Measurements from ENCODE around the gene CDV3.

The CDV3 gene

DNA sequence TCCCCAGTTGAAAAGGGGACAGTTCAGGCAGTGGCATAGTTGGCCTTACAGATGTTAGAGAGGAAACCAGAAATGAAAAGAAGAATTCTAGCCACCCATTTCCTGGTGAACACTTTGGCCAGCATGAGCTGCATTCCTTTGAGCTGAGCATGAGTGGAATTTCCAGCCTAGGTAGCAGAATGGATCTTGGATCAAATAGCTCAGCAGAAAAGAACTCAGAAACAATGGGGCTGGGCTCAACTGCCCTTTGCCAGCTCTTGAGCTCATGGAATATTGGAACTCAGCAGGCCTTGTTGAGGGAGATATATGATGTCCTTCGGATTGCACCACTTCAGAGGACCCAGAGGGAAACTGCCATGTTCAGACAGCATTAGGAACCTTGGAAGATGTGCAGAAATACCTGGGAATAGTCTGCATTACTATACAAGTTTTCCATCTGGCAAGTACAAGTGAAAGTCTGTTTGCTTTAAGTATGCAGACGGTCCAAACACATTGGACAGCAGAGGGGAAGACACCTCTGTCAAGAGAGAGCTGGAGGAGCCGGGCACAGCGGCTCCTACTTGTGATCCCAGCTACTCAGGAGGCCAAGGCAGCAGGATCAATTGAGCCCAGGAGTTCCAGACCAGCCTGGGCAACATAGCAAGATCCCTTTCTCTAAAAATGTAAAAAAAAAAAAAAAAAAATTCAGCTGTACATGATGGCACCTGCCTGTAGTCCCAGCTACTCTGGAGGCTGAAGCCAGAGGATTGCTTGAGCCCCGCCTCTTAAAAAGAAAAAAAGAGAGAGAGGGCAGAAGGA is 3.1 kb upstream of the CDV3 start:
- DNase-seq: no peak

DNA sequence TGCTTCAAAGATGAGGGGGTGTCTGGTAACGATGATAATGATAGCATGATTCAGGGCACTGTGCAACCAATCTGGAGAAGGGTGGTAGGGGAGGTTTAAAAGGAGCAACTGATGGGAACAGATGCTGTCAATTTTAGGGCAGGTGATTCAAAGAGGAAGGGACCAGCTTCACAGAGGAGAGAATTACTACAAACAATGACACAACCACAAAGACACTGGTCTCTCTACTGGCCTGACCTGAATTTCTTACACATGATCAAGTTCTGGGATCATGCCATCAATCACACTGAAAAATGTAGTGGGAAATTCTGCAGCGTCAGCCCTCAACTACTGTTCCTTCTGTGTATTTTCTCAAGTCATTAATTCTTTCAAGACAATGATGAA is 2.6 kb upstream of the CDV3 start:
- DNase-seq: no peak

DNA sequence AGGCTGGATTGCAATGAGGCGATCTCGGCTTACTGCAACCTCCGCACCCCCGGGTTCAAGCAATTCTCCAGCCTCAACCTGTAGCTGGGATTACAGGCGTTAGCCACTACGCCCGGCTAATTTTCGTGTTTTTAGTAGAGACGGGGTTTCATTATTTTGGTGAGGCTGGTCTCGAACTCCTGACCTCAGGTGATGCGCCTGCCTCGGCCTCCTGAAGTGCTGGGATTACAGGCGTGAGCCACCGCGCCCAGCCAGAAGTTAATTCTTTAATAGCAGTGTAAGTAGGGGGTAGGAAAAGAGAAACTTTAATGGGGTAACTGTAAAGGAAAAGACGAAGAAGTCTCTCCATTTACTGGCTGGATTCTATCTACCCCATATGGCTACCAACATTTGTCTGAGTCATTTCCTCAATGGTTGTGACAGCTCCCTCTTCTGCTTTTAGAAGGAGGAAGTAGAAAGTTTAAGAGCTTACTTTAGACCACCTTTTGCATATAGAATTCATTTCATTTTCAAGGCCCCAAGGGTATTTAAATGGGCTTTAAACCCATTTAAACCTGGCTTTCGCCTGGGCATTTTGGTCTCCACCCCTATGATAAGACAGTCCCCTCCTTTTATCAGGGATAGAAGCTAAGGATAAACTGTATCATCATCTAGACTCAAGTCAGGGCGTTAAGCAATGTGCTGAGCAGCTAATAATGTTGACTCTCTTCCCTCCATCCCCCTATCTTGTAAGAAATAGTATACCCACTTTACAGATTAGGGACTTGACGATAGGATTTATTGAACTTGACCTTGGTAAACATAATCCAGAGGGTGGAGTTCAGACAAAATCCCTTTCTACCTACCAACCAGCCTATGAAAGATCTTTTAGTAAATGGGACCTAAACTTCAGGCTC is 1.1 kb upstream of the CDV3 start:
- DNase-seq: no peak

DNA sequence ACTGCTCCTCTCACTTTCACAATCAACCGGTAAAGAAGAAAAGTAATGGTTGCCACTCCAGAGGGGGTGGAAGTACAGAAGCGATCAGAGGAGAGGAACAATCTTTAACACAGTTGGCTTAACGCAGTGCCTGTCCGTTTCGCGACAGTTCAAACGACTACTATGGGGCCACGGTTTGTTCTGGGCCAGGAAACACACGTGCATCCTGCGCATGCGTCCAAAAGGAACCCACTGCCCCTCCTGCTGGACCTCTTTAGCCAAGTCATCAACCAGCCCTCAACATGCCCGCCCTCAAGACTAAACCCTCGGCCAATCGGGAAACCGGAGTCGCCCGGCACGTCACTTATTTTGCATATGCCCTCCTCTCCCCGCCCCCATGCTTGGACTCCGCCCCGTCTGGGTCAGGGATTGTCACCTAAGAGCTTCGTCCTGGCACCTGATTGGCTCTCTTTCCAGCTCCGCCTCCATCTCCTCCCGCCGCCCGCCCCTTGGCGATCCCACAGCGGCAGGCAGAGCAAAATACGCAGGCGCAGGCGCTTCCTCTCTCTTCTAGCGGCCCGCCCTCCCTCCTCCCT is 345 bp upstream of the CDV3 start:
- peak; percentile 100 for DNase-seq

DNA sequence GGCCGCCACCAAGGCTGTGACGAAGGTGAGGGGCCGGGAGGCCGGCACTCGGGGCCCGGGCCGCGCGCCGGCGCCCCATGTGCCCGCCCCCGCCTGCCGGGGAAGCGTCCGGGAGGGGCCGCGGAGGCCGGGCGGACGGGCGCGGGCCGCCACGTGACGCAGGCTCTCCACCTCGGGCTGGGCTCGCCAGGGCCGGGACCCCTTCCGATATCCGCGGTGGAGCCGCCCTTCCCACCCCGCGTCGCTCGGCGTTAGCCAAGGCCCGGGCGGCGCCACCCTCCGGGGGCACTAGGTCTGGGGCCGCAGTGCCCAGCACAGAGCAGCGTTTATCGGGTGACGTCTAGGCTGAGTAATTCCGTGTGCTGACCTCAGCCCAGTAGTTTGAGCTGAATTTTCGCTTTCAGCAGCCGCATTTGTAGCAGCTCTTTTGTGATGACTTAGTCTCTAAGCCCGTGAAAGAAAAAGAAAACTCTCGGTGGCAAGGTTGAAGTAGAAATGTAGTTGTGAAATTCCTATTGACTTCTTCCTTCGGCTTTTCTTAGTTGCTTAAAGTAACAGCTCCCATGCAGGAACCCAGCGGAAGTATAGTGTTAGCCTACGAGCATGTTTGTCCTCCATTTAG is 885 bp downstream of the CDV3 start:
- peak; percentile 82 to 88 for DNase-seq

DNA sequence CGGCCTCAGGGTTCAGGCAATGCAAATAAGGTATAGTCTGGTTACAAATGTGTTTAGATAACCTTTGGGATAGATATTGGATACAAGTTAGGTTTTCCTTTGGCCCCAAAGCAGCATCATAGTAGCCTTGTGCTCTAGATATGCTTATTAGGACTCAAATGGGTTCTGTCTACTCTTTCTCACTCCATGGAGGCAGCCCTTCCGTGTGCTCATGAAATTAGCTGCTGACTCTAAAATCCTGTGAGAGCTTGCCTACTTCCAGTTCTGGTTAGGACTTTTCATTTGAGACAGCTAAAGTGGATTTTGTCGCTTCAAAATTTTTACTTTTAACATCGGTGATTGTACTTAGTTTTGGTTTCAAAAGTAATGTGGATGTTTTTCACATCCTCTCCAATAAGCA is 1.6 kb downstream of the CDV3 start:
- no peak for DNase-seq

DNA sequence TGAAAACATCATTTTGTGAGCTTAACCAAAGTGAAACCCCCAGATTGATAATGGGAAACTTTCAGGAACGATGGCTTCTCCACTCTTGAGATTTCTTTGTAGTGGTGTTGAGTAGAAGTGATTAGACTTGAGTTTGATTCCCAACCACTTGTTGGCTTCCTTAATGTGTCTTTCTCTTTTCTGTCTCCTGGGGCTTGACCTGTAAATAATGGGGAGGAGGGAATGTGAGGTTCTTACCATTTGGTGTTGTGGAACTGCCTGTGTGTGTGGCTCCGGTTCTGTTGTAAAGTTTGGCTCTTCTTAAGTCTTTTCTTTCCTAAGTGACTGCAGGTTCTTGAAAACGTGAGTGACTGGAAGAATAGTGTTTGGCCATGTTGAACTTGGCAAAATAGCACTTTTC is 2.7 kb downstream of the CDV3 start:
- peak in 1 of 2 experiments; percentile 8 for DNase-seq

DNA sequence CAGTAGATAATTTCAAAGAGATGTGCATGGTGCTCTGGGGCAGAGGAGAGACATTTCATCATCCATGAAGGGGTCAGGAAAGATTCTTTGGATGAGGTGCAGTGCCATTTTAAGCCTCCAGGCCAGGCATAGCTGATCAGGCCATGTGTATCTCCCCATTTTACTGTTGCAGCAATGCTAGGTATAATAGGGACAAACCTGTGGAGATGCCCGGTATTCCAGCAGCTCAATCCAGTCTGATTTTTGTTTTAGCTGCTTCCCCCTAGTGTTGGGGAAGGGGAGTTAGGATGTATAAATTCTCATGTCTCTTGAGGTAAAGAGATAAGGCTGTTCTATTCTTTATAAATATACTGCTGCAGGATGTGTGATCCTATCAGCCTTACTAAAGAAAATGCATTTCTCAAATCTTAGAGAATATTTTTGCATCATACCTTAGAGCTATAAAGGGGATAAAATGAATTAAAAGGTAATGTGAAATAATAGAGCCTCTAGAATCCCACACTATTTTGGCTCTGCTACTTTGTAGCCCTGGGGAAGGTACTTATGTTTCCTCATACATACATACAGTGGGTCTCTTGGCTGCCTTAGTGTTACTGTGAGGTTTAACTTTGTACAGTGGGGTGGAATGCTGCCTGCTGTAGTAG is 5.2 kb downstream of the CDV3 start:
- no peak for DNase-seq

DNA sequence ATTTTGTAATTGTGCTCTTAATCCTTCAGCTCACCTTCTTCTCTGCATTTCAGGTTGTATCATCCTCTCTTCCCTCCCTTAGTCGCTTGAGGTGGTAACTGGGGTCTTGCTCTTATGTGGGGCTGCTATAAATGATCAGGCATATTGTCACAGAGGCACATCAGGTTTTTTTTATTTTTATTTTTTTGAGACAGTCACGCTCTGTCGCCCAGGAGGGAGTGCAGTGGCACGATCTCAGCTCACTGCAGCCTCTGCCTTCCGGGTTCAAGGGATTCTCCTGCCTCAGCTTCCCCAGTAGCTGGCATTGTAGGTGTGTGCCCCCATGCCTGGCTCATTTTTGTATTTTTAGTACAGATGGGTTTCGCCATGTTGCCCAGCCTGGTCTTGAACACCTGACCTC is 9.9 kb downstream of the CDV3 start:
- no peak for DNase-seq

DNA sequence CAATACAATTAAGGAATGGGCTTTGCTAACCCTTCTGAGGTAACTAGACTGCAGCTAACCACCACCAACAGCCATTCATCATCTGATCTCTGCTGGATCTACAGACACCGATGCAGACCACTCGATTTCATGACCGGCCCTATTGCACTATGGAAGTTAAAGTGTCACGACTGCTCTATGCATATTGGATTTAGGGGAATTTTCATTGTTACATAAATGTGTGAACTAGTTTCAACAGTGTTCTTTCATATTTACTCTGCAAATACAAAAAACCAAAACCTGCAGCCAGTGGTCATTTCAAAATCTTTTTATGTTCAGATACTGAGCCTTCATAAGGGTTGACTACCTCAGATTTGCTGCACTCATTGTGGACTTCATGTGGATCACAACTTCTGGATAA is 14.5 kb downstream of the CDV3 start:
- DNase-seq: no peak

DNA sequence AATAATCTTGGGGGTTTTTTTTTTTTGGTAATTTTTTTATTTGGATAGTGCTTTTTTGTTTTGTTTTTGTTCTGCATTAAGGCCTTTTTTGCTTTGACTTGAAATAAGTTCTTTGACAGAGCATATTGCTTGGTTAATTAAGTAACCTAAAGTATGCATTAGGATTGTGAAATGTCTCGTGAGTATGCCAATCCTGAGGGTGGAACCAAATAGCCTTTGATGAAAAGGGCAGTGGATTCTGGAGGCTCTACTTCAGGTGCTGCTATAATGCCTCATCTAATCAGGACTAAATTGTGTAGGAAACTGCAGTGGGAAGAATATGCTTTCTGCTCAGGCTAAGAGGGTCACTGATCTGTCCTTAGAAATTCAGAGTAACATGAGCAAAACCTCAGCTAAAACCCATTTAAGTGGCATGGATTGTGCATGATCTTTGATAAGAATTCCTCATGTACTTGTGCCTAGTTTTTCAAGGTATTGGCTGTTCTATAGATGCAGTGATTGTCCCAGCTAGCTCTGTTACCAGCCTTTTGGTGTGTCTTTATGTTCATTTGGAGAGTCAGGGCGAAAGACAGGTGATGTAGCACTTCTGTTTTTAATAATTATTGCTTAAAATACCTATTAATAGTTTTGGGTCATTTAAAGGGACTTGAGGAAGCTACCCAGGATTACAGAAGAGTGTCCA is 15.4 kb downstream of the CDV3 start:
- no peak for DNase-seq

DNA sequence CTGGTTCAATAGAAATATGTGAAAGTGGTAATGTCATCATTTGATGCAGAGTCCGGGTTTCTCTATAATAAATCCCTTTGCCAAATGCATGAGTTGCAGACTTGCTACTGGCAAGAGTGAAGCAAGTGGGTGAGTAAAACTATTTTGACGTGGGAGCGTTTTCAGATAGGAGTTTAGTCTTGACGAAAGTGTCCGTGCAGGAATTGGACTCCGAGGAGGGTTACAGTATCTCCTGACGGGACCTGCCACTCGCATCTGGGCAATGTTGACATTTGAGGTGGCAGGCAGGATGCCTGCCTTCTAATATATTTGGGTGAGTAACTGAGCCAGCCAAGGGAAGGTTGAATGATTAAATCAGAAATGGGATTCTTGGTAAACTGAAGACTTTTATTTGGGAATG is 16.0 kb downstream of the CDV3 start:
- no peak for DNase-seq

DNA sequence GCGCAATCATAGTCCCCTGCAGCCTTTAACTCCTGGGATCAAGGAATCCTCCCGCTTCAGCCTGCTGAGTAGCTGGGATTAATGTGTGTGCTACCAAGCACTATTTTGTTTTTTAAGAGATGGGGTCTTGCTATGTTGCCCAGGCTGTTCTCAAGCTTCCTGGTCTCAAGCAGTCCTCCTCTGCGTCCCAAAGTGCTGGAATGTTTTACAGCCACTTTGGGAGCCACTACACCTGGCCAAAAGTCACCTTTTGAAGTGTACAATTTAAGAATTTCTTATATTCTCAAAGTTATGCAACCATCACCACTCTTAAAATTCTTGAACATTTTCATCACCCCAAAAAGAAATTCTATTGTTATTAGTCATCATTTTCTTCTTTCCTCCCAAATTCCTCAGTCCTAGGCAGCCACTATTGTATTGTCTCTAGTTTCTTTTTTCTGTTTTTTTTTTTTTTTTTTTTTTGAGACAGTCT is 17.8 kb downstream of the CDV3 start:
- no peak for DNase-seq

DNA sequence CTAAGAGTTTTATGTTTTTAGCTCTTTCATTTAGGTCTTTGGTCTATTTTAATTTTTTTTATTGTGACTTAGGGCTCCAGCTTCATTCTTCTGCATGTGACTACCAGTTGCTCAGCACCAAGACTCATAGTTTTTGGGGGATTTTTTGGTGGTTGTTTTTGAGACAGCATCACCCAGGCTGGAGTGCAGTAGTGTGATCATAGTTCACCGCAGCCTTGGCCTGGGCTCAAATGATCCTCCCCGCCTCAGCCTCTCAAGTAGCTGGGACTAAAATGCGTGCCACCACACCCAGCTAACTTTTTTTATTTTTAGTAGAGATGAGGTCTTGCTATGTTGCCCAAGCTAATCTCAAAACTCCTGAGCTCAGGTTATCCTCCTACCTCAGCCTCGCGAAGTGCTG is 19.4 kb downstream of the CDV3 start:
- no peak for DNase-seq

DNA sequence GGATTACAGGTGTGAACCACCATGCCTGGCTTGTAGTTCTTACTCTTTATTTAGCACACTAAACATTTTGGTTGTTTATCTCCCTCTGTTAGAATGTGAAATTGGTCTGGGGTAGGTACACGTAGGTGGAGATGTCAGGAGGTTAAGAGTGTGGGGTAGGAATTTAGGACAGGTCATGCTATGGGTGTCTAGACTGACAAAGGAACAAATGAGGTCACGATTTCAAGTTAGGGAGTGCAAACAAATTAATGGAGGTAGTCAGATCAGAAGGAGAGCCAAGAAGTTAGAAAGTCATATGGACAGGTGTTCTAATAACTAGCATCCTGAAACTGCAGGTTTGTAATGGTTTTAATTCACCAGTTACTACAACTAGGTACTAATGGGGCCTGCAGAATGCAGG is 19.8 kb downstream of the CDV3 start:
- DNase-seq: no peak

DNA sequence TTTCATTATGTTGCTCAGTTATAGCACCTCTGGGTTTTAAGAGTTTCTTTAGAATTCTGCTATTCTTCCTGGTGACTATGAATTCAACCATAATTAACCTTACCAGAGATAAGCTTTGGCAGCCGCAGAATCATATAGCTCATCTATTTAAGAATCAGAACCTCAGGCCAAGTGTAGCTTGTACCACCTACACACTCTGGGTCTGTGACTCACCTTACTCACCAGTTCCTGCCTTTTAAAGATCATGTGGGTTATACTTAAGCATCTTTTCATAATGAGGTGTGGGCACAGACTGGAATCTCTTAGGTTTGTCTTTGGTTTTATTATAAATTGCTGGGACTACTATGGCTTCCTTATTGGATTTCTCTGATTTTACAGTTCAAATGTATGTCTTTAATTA is 21.9 kb downstream of the CDV3 start:
- DNase-seq: no peak

DNA sequence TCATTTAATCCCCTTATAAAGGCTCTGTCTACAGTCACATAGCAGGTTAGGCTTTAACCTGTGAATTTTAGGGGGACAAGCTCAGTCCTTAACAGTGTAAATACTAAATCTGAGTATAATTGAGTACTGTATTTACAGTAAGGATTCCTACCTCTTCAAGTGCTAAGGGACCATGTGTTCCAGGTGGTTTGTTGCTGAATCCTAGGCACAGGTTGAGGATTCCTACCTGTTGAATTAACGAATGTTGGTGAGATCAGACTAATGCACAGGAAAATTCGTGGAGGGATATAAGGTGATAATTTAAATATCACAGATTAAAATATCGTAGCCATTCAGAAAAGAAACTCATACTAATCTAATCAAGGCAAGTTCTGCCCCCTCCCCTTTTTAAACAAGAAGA is 24.9 kb downstream of the CDV3 start:
- no peak for DNase-seq

DNA sequence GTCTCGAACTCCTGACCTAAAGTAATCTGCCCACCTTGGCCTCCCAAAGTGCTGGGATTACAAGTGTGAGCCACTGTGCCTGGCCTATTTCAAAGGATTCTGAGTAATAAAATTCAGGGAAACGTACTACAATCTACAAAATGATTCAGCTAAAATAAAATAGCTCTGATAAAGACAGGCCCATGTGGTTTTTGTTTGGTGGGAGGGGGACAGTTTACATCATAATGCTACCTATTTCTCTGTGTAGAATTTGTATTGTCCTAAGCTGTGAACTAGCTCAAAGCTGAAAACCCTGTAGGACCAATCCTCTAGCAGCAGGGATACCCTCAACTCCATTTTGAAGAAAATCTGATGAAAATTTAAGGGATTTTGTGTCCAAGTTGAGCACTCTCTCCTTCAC is 25.8 kb downstream of the CDV3 start:
- no peak for DNase-seq

DNA sequence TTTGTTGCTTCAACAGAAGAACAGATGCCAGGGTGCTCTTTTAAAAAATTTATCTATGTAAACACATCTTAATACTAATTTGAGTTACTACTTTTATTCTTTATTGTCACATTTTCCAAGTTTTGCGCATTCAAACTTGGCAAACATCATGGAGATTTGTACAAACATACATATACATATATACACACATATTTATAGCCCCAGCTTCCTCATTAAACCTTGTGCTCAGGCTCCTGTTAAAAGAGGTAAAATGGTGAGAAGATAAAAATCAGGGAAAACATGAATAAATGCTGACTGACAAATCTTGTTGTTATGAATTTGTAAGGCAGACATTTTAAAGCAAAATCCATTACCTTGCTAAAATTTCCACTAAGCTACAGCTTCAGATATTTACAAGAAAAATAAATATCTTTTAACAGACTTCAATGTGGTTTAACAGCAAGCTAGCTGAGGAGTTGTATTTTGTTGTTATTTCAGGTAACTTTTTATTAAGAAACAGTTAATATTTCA is 27.1 kb downstream of the CDV3 start:
- DNase-seq: no peak

DNA sequence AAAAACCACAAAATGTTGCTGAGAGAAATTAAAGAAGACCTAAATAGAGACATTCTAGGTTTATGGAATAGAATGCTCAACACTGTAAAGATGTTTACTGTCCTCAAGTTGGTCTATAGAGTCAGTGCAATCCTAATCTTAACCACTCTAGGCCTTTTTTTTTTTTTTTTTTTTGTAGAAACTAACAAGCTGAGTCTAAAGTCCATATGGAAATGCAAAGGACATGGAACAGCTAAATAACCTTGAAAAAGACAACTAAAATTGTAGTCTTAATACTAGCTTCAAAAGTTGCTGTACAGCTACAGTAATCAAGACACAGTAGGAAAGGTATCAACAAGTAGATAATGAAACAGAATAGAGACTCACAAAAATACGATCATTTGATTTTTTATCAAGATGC is 32.9 kb downstream of the CDV3 start:
- no peak for DNase-seq

DNA sequence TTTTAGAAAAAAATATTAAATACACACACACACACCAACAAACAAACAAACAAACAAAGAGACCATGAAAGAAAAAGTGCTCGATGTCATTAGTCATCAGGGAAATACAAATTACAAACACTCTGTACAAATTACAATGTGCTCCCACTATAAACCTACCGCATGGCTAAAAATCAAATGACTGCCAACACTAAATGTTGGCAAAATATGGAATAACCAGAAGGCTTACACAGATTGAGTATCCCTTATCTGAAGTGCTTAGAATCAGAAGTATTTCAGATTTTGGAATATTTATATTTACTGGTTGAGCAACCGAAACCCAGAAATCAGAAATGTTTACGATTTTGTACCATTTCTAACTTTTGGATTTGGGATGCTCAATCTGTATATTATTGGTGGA is 33.4 kb downstream of the CDV3 start:
- DNase-seq: no peak

DNA sequence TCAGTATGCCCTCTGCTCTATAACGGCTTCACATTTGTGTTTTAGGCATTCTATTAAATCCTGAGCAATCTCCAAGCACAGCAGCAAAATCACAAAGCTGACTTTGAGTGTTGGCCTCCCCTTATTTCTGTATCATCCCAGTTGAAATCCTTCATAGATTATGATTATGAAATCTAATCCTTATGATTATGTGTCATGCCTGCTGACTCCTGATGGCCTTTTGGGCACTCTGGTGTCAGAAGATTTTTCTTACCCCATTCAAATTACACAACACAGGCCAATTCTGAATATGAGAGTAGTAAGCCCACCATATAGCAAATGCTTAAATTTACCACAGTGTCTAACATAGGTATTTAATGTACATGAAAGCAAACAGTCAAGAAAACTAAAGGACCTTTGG is 34.3 kb downstream of the CDV3 start:
- no peak for DNase-seq

All from activated T-cell treated with anti-CD3 and anti-CD28 coated beads, Interleukin-2, amount 50 U/mL, for 48 hours (primary cell).